Panc1 (cell line): ENCODE measurements around the gene CDK18. TPM values are rescaled to one million over a fixed set of nuclear protein-coding genes. Genes with fewer than 3 reads are reported as not detected.

ENCODE experiments used
- ATAC-seq: fragments of 200-7000 bp; cut with Tn5 transposase; 2 replicates; pipeline ENCODE4 v1.9.1; 2020; ENCODE audit warnings: mild to moderate bottlenecking, moderate library complexity
- BruUV-seq: library from RNA; stranded (reverse); fragments of 400-500 nt; replicated peaks from 2 replicates; lab custom pipeline; 2021; lab: Mats Ljungman, UMichigan
- CTCF ChIA-PET: fragments of 300-600 bp; sonication (Branson Sonifier 250); formaldehyde crosslinking; loops from one replicate; lab custom pipeline; 2022; ENCODE audit warnings: antibody characterized with exemption; lab: Charles Lee
- POLR2A ChIA-PET: fragments of 300-600 bp; sonication (Branson Sonifier 250); formaldehyde crosslinking; loops from one replicate; lab custom pipeline; 2022; ENCODE audit warnings: antibody characterized with exemption; lab: Charles Lee
- DNase-seq: peaks from one replicate; pipeline ENCODE4 v3.0.0-alpha.2; 2010; ENCODE audit warnings: low read depth, low spot score
- H3K27ac ChIP-seq: 2 replicates; pipeline ENCODE4 v1.5.1; 2011; ENCODE audit warnings: mild to moderate bottlenecking, low read length, inconsistent platforms
- H3K27me3 ChIP-seq: fragments of 200-500 bp; sonication (Bioruptor generic); 2 replicates; pipeline ENCODE4 v1.6.0; 2014; ENCODE audit warnings: low read length, inconsistent platforms; ENCODE audit not compliant: control insufficient read depth, insufficient read depth
- H3K36me3 ChIP-seq: fragments of 200-500 bp; sonication (Bioruptor generic); 2 replicates; pipeline ENCODE4 v1.5.1; 2014; ENCODE audit warnings: inconsistent platforms, mild to moderate bottlenecking, low read length, moderate library complexity; ENCODE audit not compliant: control insufficient read depth, insufficient read depth
- H3K4me1 ChIP-seq: 2 replicates; pipeline ENCODE4 v1.5.1; 2011; ENCODE audit warnings: inconsistent platforms, mild to moderate bottlenecking, low read length, moderate library complexity; ENCODE audit not compliant: control insufficient read depth, insufficient read depth
- H3K4me3 ChIP-seq, 2 experiments: 2 replicates each; pipeline ENCODE4 v1.5.1; 2011 to 2012; ENCODE audit warnings: low read depth in 2 of 2, low read length in 2 of 2, mild to moderate bottlenecking in 2 of 2, inconsistent platforms in 1 of 2, moderate library complexity in 1 of 2
- H3K9me3 ChIP-seq: fragments of 200-500 bp; sonication (Bioruptor generic); 2 replicates; pipeline ENCODE4 v1.5.1; 2014; ENCODE audit warnings: low read depth, mild to moderate bottlenecking, inconsistent platforms, low read length, moderate library complexity; ENCODE audit not compliant: control insufficient read depth, insufficient read depth
- POLR2AphosphoS5 ChIP-seq: IDR thresholded peaks from 2 replicates; pipeline ENCODE4 v1.6.1; 2012; ENCODE audit warnings: mild to moderate bottlenecking, low read depth, low read length, moderate library complexity
- SIN3A ChIP-seq: IDR thresholded peaks from 2 replicates; pipeline ENCODE4 v1.6.1; 2012; ENCODE audit warnings: low read depth, mild to moderate bottlenecking, low read length, moderate library complexity, borderline replicate concordance; ENCODE audit not compliant: insufficient read depth
- TCF7L2 ChIP-seq: IDR thresholded peaks from 2 replicates; pipeline ENCODE4 v1.6.1; 2011; ENCODE audit warnings: mild to moderate bottlenecking, low read depth, low read length, inconsistent platforms
- in situ Hi-C: cut with HindIII; loops from 2 replicates; pipeline ENCODE4 v1.10.0; 2016; ENCODE audit warnings: low sequenced_read_pairs, low pct_unique_long_range_greater_than_20kb
- intact Hi-C: fragments of 100-400 bp; cut with micrococcal nuclease; formaldehyde crosslinking; loops from one replicate; pipeline ENCODE4 v1.10.0; 2022; ENCODE audit not compliant: unreplicated experiment
- total RNA-seq: library from RNA; stranded (reverse); gene quantifications from one replicate; pipeline ENCODE4 v1.2.1, GENCODE V29; 2021; ENCODE audit not compliant: unreplicated experiment
- TF ChIP-seq, protein P1 (sequence below): fragments of 450-650 bp; IDR thresholded peaks from 2 replicates; pipeline ENCODE4 v1.5.1; 2017; ENCODE audit warnings: mild to moderate bottlenecking
- TF ChIP-seq, protein P2 (sequence below), 2 experiments: IDR thresholded peaks; 2 replicates each; pipeline ENCODE4 v1.6.1; 2011 to 2012; ENCODE audit warnings: low read depth in 2 of 2, control low read depth in 1 of 2, low read length in 1 of 2, mild to moderate bottlenecking in 1 of 2, moderate library complexity in 1 of 2; ENCODE audit not compliant: insufficient read depth in 1 of 2

The CDK18 gene
- total RNA-seq, 1 experiment from 2014 or later = 7.0 TPM

DNA sequence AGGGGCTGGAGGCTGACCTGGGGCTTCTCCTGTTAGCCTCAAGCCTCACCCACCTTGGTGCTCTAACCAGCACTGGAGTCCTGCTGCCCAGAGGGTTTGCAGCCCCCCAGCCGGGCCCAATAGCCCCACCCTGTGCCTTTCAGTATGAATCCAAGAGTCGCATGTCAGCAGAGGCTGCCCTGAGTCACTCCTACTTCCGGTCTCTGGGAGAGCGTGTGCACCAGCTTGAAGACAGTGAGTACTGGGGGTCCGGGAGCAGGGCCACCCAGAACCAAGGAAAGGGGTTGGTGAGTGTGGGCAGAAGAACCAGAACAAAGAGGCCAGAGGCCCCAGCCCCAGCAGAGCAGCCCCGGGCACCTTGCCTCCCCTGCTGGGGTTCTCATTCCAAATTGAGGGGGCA, 25.6 kb downstream of the CDK18 start:
- no peak overlapping the region for H3K4me3 ChIP-seq
- no peak for TF ChIP-seq POLR2AphosphoS5
- TF ChIP-seq, protein P1, sequence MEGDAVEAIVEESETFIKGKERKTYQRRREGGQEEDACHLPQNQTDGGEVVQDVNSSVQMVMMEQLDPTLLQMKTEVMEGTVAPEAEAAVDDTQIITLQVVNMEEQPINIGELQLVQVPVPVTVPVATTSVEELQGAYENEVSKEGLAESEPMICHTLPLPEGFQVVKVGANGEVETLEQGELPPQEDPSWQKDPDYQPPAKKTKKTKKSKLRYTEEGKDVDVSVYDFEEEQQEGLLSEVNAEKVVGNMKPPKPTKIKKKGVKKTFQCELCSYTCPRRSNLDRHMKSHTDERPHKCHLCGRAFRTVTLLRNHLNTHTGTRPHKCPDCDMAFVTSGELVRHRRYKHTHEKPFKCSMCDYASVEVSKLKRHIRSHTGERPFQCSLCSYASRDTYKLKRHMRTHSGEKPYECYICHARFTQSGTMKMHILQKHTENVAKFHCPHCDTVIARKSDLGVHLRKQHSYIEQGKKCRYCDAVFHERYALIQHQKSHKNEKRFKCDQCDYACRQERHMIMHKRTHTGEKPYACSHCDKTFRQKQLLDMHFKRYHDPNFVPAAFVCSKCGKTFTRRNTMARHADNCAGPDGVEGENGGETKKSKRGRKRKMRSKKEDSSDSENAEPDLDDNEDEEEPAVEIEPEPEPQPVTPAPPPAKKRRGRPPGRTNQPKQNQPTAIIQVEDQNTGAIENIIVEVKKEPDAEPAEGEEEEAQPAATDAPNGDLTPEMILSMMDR = no peak
- no peak for TF ChIP-seq SIN3A
- TF ChIP-seq, protein P2, sequence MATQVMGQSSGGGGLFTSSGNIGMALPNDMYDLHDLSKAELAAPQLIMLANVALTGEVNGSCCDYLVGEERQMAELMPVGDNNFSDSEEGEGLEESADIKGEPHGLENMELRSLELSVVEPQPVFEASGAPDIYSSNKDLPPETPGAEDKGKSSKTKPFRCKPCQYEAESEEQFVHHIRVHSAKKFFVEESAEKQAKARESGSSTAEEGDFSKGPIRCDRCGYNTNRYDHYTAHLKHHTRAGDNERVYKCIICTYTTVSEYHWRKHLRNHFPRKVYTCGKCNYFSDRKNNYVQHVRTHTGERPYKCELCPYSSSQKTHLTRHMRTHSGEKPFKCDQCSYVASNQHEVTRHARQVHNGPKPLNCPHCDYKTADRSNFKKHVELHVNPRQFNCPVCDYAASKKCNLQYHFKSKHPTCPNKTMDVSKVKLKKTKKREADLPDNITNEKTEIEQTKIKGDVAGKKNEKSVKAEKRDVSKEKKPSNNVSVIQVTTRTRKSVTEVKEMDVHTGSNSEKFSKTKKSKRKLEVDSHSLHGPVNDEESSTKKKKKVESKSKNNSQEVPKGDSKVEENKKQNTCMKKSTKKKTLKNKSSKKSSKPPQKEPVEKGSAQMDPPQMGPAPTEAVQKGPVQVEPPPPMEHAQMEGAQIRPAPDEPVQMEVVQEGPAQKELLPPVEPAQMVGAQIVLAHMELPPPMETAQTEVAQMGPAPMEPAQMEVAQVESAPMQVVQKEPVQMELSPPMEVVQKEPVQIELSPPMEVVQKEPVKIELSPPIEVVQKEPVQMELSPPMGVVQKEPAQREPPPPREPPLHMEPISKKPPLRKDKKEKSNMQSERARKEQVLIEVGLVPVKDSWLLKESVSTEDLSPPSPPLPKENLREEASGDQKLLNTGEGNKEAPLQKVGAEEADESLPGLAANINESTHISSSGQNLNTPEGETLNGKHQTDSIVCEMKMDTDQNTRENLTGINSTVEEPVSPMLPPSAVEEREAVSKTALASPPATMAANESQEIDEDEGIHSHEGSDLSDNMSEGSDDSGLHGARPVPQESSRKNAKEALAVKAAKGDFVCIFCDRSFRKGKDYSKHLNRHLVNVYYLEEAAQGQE (IDR thresholded peaks at IDR 0.05; ENCODE audit: insufficient read depth in 1 of 2, low read depth in 2 of 2, low read length in 1 of 2) = no peak
- TF ChIP-seq TCF7L2 = no peak
- POLR2A ChIA-PET = no interaction called here
- no peak overlapping the region for H3K27ac ChIP-seq
- DNase-seq (no peak), ATAC-seq (no peak)
- intact Hi-C loops (no loop called here), in situ Hi-C loops (no loop called here)
- H3K9me3 ChIP-seq = no peaks in the 10 kb centered on the region
- H3K27me3 ChIP-seq = no peaks in the 10 kb centered on the region
- CTCF ChIA-PET = interaction anchor here (0.5 to 1.3 kb wide), 4 partner anchors 44 to 585 kb away, joined by 3 to 6 read pairs (median 4); no protein-coding TSS in a partner anchor
- no peaks in the 10 kb centered on the region for H3K36me3 ChIP-seq
- peaks cover 11% of the 10 kb centered on the region; the same call in 1 of the 2 replicates for H3K4me1 ChIP-seq
- BruUV-seq = no TSS peak

DNA sequence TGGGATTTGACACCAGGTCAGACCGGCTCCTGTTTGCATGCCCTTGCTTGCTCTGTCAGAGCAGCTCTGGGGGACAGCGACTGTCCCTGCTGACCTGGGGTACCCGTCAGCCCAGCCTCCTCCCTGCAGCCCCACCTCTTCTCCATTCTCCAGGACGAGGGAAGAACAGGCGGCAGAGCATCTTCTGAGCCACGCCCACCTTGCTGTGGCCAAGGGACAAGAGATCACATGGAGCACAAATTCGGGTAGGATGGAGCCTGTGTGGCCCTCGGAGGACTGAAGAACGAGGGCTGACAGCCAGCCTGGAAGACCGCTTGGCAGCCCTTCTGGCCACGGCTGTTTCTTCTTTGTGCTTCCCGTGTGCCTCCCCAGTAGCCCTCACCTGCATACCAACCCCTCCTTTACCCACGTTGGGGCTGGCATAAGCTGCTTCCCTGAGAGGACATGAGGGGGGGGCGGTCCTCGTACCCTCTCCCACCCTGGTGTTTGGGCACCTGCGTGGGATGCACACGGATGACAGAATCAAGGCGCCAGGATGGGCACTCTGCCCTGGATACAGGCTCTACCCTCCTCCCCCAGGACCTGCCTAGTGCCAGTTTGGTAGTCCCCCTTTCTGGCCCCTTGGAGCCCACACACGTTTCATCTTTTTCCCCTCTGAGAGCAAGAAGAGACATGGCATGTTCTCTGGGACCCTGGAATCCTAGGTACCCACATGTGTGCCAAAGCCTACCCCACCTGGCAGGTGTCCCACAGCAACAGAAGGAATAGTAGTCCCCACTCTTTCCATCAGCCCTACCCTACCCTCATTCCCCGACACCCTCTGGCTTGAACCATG, 26.9 kb downstream of the CDK18 start:
- Histone ChIP-seq H3K27me3 (no peaks in the 10 kb centered on the region), H3K4me1 (peaks cover 11% of the 10 kb centered on the region; the same call in 1 of the 2 replicates), H3K4me3 (no peak overlapping the region), H3K27ac (no peak overlapping the region), H3K9me3 (no peaks in the 10 kb centered on the region), H3K36me3 (no peaks in the 10 kb centered on the region)
- BruUV-seq = no TSS peak
- no peak for DNase-seq
- TF ChIP-seq TCF7L2 (no peak), SIN3A (no peak), POLR2AphosphoS5 (no peak)
- TF ChIP-seq, protein P1 = no peak
- TF ChIP-seq, protein P2 (IDR thresholded peaks at IDR 0.05; ENCODE audit: insufficient read depth in 1 of 2, low read depth in 2 of 2, low read length in 1 of 2) = no peak
- no peak for ATAC-seq
- POLR2A ChIA-PET = no interaction called here
- intact Hi-C loops = no loop called here
- in situ Hi-C loops = no loop called here
- CTCF ChIA-PET = interaction anchor here (0.6 to 1.6 kb wide), 3 partner anchors 46 to 232 kb away, joined by 3 to 4 read pairs (median 3); no protein-coding TSS in a partner anchor
